ENCODE data around the gene NFS1.

- TF ChIP-seq EZH2 (IDR thresholded peaks at IDR 0.05; ENCODE audit: borderline replicate concordance), result no peak
- TF ChIP-seq CTCF (IDR thresholded peaks at IDR 0.05; ENCODE audit: poor library complexity), result no peak
- no peak for TF ChIP-seq EZH2phosphoT487 (IDR thresholded peaks at IDR 0.05; ENCODE audit: low read depth, severe bottlenecking, unreplicated experiment)
Measured at GRCh38 chr20:35627121-35627520, 72.0 kb downstream of the NFS1 start.
